ENCODE data around the gene ADGRD1. TPM values are rescaled to one million over a fixed set of nuclear protein-coding genes. Genes with fewer than 3 reads are reported as not detected.
A peak's percentile ranks its signal among the peaks of the same experiment; 100 is the strongest.
"Not testable (repeated sequence)": the region's sequence is repeated elsewhere in the genome, so short reads cannot be mapped to it uniquely, and the experiment has no call there.

The ADGRD1 gene
- total RNA-seq, 1 donor from 2014 or later: 1.0 TPM

GRCh38 chr12:131126662-131127173 lies 173.0 kb downstream of the ADGRD1 start:
- no peak overlapping the region for H3K27ac Mint-ChIP-seq (ENCODE audit: unreplicated experiment)
- DNase-seq (ENCODE audit: extremely low spot score, unreplicated experiment): peak; percentile 69
- no peak overlapping the region for H3K4me3 Mint-ChIP-seq (ENCODE audit: unreplicated experiment)
- TF ChIP-seq CTCF (IDR thresholded peaks at IDR 0.05): no peak
- no peaks in the 10 kb centered on the region for H3K9me3 Mint-ChIP-seq (ENCODE audit: unreplicated experiment)
- H3K36me3 Mint-ChIP-seq (ENCODE audit: unreplicated experiment): no peaks in the 10 kb centered on the region
- H3K27me3 Mint-ChIP-seq (ENCODE audit: unreplicated experiment): no peaks in the 10 kb centered on the region
- peaks cover 11% of the 10 kb centered on the region for H3K4me1 Mint-ChIP-seq (ENCODE audit: unreplicated experiment)

GRCh38 chr12:131128556-131128955 lies 174.8 kb downstream of the ADGRD1 start:
- DNase-seq (ENCODE audit: extremely low spot score, unreplicated experiment): peak; percentile 34
- TF ChIP-seq CTCF (IDR thresholded peaks at IDR 0.05): no peak
- no peak overlapping the region for H3K4me3 Mint-ChIP-seq (ENCODE audit: unreplicated experiment)
- no peaks in the 10 kb centered on the region for H3K9me3 Mint-ChIP-seq (ENCODE audit: unreplicated experiment)
- no peaks in the 10 kb centered on the region for H3K36me3 Mint-ChIP-seq (ENCODE audit: unreplicated experiment)
- no peak overlapping the region for H3K27ac Mint-ChIP-seq (ENCODE audit: unreplicated experiment)
- H3K27me3 Mint-ChIP-seq (ENCODE audit: unreplicated experiment): no peaks in the 10 kb centered on the region
- H3K4me1 Mint-ChIP-seq (ENCODE audit: unreplicated experiment): peaks cover 13% of the 10 kb centered on the region

- H3K4me1 Mint-ChIP-seq (ENCODE audit: unreplicated experiment): peaks cover 13% of the 10 kb centered on the region
- DNase-seq (ENCODE audit: extremely low spot score, unreplicated experiment): peak; percentile 44
- H3K4me3 Mint-ChIP-seq (ENCODE audit: unreplicated experiment); H3K27ac Mint-ChIP-seq (ENCODE audit: unreplicated experiment); H3K9me3 Mint-ChIP-seq (ENCODE audit: unreplicated experiment); H3K27me3 Mint-ChIP-seq (ENCODE audit: unreplicated experiment); H3K36me3 Mint-ChIP-seq (ENCODE audit: unreplicated experiment): not testable (repeated sequence)
Observed at GRCh38 chr12:131128966-131129619, 175.4 kb downstream of the ADGRD1 start.

- Mint-ChIP-seq H3K27me3 (ENCODE audit: unreplicated experiment) (no peaks in the 10 kb centered on the region), H3K36me3 (ENCODE audit: unreplicated experiment) (no peaks in the 10 kb centered on the region), H3K4me1 (ENCODE audit: unreplicated experiment) (peaks cover 13% of the 10 kb centered on the region), H3K9me3 (ENCODE audit: unreplicated experiment) (no peaks in the 10 kb centered on the region), H3K27ac (ENCODE audit: unreplicated experiment) (no peak overlapping the region), H3K4me3 (ENCODE audit: unreplicated experiment) (no peak overlapping the region)
- TF ChIP-seq CTCF (IDR thresholded peaks at IDR 0.05): no peak
- peak; percentile 78 for DNase-seq (ENCODE audit: extremely low spot score, unreplicated experiment)
Observed at GRCh38 chr12:131129839-131130238, 176.1 kb downstream of the ADGRD1 start.

- Mint-ChIP-seq H3K9me3 (ENCODE audit: unreplicated experiment) (no peaks in the 10 kb centered on the region), H3K4me3 (ENCODE audit: unreplicated experiment) (no peak overlapping the region), H3K27ac (ENCODE audit: unreplicated experiment) (no peak overlapping the region), H3K36me3 (ENCODE audit: unreplicated experiment) (no peaks in the 10 kb centered on the region), H3K4me1 (ENCODE audit: unreplicated experiment) (peaks cover 13% of the 10 kb centered on the region), H3K27me3 (ENCODE audit: unreplicated experiment) (no peaks in the 10 kb centered on the region)
- DNase-seq (ENCODE audit: extremely low spot score, unreplicated experiment): peak; percentile 83
- TF ChIP-seq CTCF (IDR thresholded peaks at IDR 0.05): no peak
Observed at GRCh38 chr12:131130311-131130911, 176.7 kb downstream of the ADGRD1 start.

Measured in osteocyte (in vitro differentiated cells).